Measurements from ENCODE around the gene AFAP1. TPM values are rescaled to one million over a fixed set of nuclear protein-coding genes. Genes with fewer than 3 reads are reported as not detected.

AFAP1 gene
- polyA plus RNA-seq, 3 donors, result not detected

DNA sequence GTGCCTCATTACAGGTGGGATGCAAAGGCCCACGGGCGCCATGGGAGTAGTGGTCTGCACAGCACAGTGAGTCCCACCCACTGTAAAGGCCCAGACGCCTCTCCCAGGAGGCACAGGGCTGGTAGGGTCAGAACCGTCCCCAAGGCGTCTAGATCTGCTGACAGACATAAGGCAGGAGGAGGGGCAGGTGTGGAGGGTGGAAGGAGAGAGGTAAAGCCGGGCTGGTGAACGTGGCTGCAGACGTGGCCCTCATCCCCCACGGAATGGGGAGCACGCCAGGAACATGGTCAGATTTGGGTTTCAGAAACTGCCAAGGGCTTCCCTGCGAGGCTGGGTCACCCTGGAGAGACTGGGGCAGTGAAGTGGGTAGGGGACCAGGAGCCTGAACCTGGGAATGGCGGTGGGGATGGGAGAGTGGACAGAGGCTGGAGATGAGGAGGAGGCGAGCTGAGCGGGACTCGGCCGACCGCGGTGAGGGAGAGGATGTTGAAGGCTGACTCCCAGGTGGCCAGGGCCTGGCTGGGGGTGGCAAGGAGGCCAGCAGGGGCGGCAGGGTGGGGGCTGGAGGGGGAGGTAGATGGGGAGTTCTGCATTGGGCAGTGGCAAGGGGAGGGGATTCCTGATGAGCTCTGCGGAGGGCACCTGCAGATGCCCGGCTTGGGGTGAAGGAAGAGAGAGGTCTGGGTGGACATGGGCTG, 184.9 kb downstream of the AFAP1 start:
- peaks cover 0 to 1% (median 0%) of the 10 kb centered on the region in 7 donors for H3K9me3 Mint-ChIP-seq
- H2AFZ ChIP-seq (ENCODE audit: insufficient read depth, low read depth, low read length, poor library complexity, severe bottlenecking), result no peak overlapping the region
- H3K27me3 ChIP-seq (ENCODE audit: control insufficient read depth in 2 of 2, insufficient read depth in 2 of 2, low read length in 2 of 2), result no peaks in the 10 kb centered on the region
- no peak overlapping the region for H3K4me3 Mint-ChIP-seq
- H4K20me1 ChIP-seq (ENCODE audit: insufficient read depth, low read length), result no peaks in the 10 kb centered on the region
- peaks cover 9 to 10% of the 10 kb centered on the region in 2 donors for H3K4me1 ChIP-seq (ENCODE audit: control insufficient read depth in 1 of 2, insufficient read depth in 2 of 2, low read length in 2 of 2)
- H3K27ac Mint-ChIP-seq, result no peak overlapping the region
- H3K4me2 ChIP-seq (replicated peaks; ENCODE audit: extremely low read depth, low read length, poor library complexity, severe bottlenecking), result no peak overlapping the region
- no peak for DNase-seq
- no peaks in the 10 kb centered on the region for H3K36me3 Mint-ChIP-seq
- peaks cover 16% of the 10 kb centered on the region for H3K4me1 Mint-ChIP-seq
- H3K9ac ChIP-seq (ENCODE audit: insufficient read depth, low read length, poor library complexity, severe bottlenecking), result no peak overlapping the region
- H3K79me2 ChIP-seq (ENCODE audit: insufficient read depth, low read length), result no peaks in the 10 kb centered on the region
- intact Hi-C loops (cut with micrococcal nuclease), result no loop called here
- H3K4me3 ChIP-seq (replicated peaks in 1 of 3; ENCODE audit: low read depth in 2 of 3, low read length in 3 of 3), result no peak overlapping the region
- WGBS (ENCODE audit: insufficient coverage), result 89% methylated on average over 16 of the region's 21 CpGs
- no peaks in the 10 kb centered on the region for H3K9me3 ChIP-seq (replicated peaks in 1 of 2; ENCODE audit: control insufficient read depth in 1 of 2, insufficient read depth in 1 of 2, low read length in 2 of 2)
- TF ChIP-seq, protein P1, sequence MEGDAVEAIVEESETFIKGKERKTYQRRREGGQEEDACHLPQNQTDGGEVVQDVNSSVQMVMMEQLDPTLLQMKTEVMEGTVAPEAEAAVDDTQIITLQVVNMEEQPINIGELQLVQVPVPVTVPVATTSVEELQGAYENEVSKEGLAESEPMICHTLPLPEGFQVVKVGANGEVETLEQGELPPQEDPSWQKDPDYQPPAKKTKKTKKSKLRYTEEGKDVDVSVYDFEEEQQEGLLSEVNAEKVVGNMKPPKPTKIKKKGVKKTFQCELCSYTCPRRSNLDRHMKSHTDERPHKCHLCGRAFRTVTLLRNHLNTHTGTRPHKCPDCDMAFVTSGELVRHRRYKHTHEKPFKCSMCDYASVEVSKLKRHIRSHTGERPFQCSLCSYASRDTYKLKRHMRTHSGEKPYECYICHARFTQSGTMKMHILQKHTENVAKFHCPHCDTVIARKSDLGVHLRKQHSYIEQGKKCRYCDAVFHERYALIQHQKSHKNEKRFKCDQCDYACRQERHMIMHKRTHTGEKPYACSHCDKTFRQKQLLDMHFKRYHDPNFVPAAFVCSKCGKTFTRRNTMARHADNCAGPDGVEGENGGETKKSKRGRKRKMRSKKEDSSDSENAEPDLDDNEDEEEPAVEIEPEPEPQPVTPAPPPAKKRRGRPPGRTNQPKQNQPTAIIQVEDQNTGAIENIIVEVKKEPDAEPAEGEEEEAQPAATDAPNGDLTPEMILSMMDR (IDR thresholded peaks at IDR 0.05), result no peak
- no peak overlapping the region for H3K27ac ChIP-seq (ENCODE audit: low read depth in 1 of 2, low read length in 2 of 2)
- H3K27me3 Mint-ChIP-seq (ENCODE audit: low read depth in 3 of 3), result peaks cover 12 to 24% (median 18%) of the 10 kb centered on the region in 3 donors
- H3K36me3 ChIP-seq (replicated peaks in 1 of 2; ENCODE audit: control insufficient read depth in 1 of 2, insufficient read depth in 2 of 2, low read length in 2 of 2), result no peaks in the 10 kb centered on the region

GRCh38 chr4:7753931-7754465, 185.7 kb downstream of the AFAP1 start:
- Histone ChIP-seq H3K9ac (ENCODE audit: insufficient read depth, low read length, poor library complexity, severe bottlenecking) (no peak overlapping the region), H3K4me1 (ENCODE audit: control insufficient read depth in 1 of 2, insufficient read depth in 2 of 2, low read length in 2 of 2) (peaks cover 16 to 17% of the 10 kb centered on the region in 2 donors), H3K79me2 (ENCODE audit: insufficient read depth, low read length) (no peaks in the 10 kb centered on the region), H3K9me3 (replicated peaks in 1 of 2; ENCODE audit: control insufficient read depth in 1 of 2, insufficient read depth in 1 of 2, low read length in 2 of 2) (no peaks in the 10 kb centered on the region), H3K36me3 (replicated peaks in 1 of 2; ENCODE audit: control insufficient read depth in 1 of 2, insufficient read depth in 2 of 2, low read length in 2 of 2) (no peaks in the 10 kb centered on the region), H3K27me3 (ENCODE audit: control insufficient read depth in 2 of 2, insufficient read depth in 2 of 2, low read length in 2 of 2) (no peaks in the 10 kb centered on the region), H3K4me2 (replicated peaks; ENCODE audit: extremely low read depth, low read length, poor library complexity, severe bottlenecking) (no peak overlapping the region), H3K27ac (ENCODE audit: low read depth in 1 of 2, low read length in 2 of 2) (no peak overlapping the region), H3K4me3 (replicated peaks in 1 of 3; ENCODE audit: low read depth in 2 of 3, low read length in 3 of 3) (no peak overlapping the region), H4K20me1 (ENCODE audit: insufficient read depth, low read length) (no peaks in the 10 kb centered on the region), H2AFZ (ENCODE audit: insufficient read depth, low read depth, low read length, poor library complexity, severe bottlenecking) (no peak overlapping the region)
- no peaks in the 10 kb centered on the region for H3K36me3 Mint-ChIP-seq
- 77% methylated on average over 12 of the region's 15 CpGs for WGBS (ENCODE audit: insufficient coverage)
- H3K4me3 Mint-ChIP-seq, result no peak overlapping the region
- H3K9me3 Mint-ChIP-seq, result peaks cover 0 to 3% (median 0%) of the 10 kb centered on the region in 7 donors
- TF ChIP-seq, protein P1 (IDR thresholded peaks at IDR 0.05), result no peak
- peaks cover 19% of the 10 kb centered on the region for H3K4me1 Mint-ChIP-seq
- peaks cover 12 to 21% (median 18%) of the 10 kb centered on the region in 3 donors for H3K27me3 Mint-ChIP-seq (ENCODE audit: low read depth in 3 of 3)
- H3K27ac Mint-ChIP-seq, result no peak overlapping the region
- DNase-seq, result no peak
- intact Hi-C loops (cut with micrococcal nuclease), result no loop called here
